Measurements from ENCODE around the gene NENF.

DNA sequence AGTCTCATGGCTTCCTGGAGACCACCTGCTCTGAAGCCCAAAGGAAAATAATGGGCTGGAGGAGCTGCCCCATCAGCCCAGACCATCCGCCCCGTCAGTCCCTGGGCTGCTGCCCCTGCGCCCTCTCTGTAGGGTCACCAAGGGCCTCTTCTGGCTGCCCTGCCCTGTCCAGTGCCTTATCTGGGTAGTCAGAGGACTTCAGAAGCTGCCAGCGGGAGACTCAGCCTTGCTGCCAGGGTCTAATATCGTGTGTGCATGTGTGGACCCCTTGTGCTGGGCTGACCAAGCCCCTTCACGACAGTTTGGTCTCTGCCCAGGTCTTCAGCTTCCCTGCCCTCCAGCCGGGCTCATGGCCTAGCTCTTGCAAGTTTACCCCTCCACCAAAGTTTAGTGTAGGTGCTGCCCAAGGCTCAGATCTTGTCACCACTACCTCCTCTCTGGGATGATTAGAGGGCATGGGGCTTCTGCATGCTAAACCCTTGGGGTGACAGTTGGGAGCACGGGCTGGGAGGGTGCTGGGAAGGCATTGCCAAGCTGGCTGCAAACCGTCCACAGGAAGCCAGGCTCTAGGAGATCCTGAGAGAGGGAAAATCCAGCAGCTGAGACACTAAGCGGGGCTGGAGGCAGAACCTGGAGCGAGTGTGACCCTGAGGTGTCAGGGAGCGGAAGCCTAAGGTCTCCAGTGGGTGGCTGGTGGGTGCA is 20.6 kb downstream of the NENF start:
- TF ChIP-seq, protein P1, sequence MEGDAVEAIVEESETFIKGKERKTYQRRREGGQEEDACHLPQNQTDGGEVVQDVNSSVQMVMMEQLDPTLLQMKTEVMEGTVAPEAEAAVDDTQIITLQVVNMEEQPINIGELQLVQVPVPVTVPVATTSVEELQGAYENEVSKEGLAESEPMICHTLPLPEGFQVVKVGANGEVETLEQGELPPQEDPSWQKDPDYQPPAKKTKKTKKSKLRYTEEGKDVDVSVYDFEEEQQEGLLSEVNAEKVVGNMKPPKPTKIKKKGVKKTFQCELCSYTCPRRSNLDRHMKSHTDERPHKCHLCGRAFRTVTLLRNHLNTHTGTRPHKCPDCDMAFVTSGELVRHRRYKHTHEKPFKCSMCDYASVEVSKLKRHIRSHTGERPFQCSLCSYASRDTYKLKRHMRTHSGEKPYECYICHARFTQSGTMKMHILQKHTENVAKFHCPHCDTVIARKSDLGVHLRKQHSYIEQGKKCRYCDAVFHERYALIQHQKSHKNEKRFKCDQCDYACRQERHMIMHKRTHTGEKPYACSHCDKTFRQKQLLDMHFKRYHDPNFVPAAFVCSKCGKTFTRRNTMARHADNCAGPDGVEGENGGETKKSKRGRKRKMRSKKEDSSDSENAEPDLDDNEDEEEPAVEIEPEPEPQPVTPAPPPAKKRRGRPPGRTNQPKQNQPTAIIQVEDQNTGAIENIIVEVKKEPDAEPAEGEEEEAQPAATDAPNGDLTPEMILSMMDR (IDR thresholded peaks at IDR 0.05; ENCODE audit: poor library complexity, severe bottlenecking): no peak
- no peak for TF ChIP-seq EZH2 (IDR thresholded peaks at IDR 0.05; ENCODE audit: borderline replicate concordance, insufficient read depth, low read length, poor library complexity, severe bottlenecking)
- no peak for TF ChIP-seq EP300 (conservative IDR thresholded peaks at IDR 0.05; ENCODE audit: poor library complexity, severe bottlenecking)
- no peak for TF ChIP-seq TAF1 (IDR thresholded peaks at IDR 0.05; ENCODE audit: low read depth)
- TF ChIP-seq SMC3 (conservative IDR thresholded peaks at IDR 0.05; ENCODE audit: poor library complexity): no peak

Measured in neural cell (in vitro differentiated cells).